ENCODE measurements around the gene RARB.

- TF ChIP-seq CTCF (IDR thresholded peaks at IDR 0.05) (no peak), ZFX (IDR thresholded peaks at IDR 0.05; ENCODE audit: borderline replicate concordance) (no peak)
These were observed 11.9 kb upstream of the RARB start for GRCh38 chr3:25416176-25416575.

All from 22Rv1 (cell line).